Upper lobe of left lung (tissue), 6 donors: ENCODE results near the gene FBXO34. TPM values are rescaled to one million over a fixed set of nuclear protein-coding genes. Genes with fewer than 3 reads are reported as not detected.
"Not testable (repeated sequence)": the region's sequence is repeated elsewhere in the genome, so short reads cannot be mapped to it uniquely, and the experiment has no call there.

Source experiments
- ATAC-seq, 2 donors: fragments of 200-7000 bp; cut with Tn5 transposase; one replicate each; pipeline ENCODE4 v1.9.1; 2022; ENCODE audit warnings: mild to moderate bottlenecking in 2 of 2, moderate library complexity in 2 of 2; ENCODE audit not compliant: low FRiP score in 2 of 2
- DNase-seq, 2 donors: peaks; one replicate each; pipeline ENCODE4 v3.0.0-alpha.2; 2019 to 2020
- H3K27ac ChIP-seq, 4 donors: fragments of 200-600 bp; sonication (generic); one replicate each; pipeline ENCODE4 v1.5.1; 2016 to 2019
- H3K27me3 ChIP-seq, 4 donors: fragments of 200-600 bp; sonication (generic); one replicate each; pipeline ENCODE4 v1.5.1; 2017 to 2019
- H3K36me3 ChIP-seq, 4 donors: fragments of 200-600 bp; sonication (generic); one replicate each; pipeline ENCODE4 v1.5.1; 2016 to 2019
- H3K4me1 ChIP-seq, 4 donors: fragments of 200-600 bp; sonication (generic); one replicate each; pipeline ENCODE4 v1.5.1; 2018 to 2019
- H3K4me3 ChIP-seq, 4 donors: fragments of 200-600 bp; sonication (generic); one replicate each; pipeline ENCODE4 v1.5.1; 2017 to 2019; ENCODE audit warnings: mild to moderate bottlenecking in 2 of 4, moderate library complexity in 1 of 4
- H3K9me3 ChIP-seq, 4 donors: fragments of 200-600 bp; sonication (generic); one replicate each; pipeline ENCODE4 v1.5.1; 2018 to 2019
- CTCF ChIP-seq, 6 experiments: fragments of 450-650 bp in 4 of 6; fragments of 200-600 bp in 2 of 6; sonication (generic) in 2 of 6; IDR thresholded peaks; one replicate each; pipeline ENCODE4 v1.5.1; 2016 to 2019; ENCODE audit warnings: antibody characterized with exemption in 6 of 6
- EP300 ChIP-seq, 4 donors: sonication (generic); formaldehyde crosslinking; IDR thresholded peaks; one replicate each; pipeline ENCODE4 v1.5.1; 2017; ENCODE audit warnings: antibody characterized with exemption in 4 of 4, control low read depth in 2 of 4
- POLR2A ChIP-seq, 4 donors: fragments of 450-650 bp; IDR thresholded peaks; one replicate each; pipeline ENCODE4 v1.5.1; 2016 to 2017; ENCODE audit warnings: antibody characterized with exemption in 4 of 4, mild to moderate bottlenecking in 2 of 4
- POLR2AphosphoS5 ChIP-seq, 2 donors: sonication (generic); formaldehyde crosslinking; IDR thresholded peaks; one replicate each; pipeline ENCODE4 v1.5.1; 2017; ENCODE audit warnings: antibody characterized with exemption in 2 of 2
- WGBS, 2 donors: methylation state at CpG; one replicate each; pipeline ENCODE4 v1.1.5; 2017 to 2018; 5-methylcytosine and 5-hydroxymethylcytosine counted together
- total RNA-seq, 6 donors: library from RNA; depleted of rRNA in 4 of 6; stranded (reverse); fragments of >200 nt in 4 of 6; gene quantifications; one replicate each; pipeline versions ENCODE4 v1.1.0 to v1.2.1, GENCODE V29; 2016 to 2021
- donor health status: DM: no; HTN: no; CAD: no; lungs with moderate emphysema.
- donor health status: DM: no; HTN: yes; CAD: no; lungs with severe emphysema.

Gene FBXO34
- total RNA-seq, 6 donors from 2014 or later: 19.9 to 52.1 (median 34.0) TPM

- Histone ChIP-seq H3K4me3 (no peak overlapping the region), H3K27me3 (no peaks in the 10 kb centered on the region), H3K36me3 (peaks cover 5 to 58% (median 21%) of the 10 kb centered on the region in 4 donors), H3K9me3 (no peaks in the 10 kb centered on the region), H3K4me1 (no peaks in the 10 kb centered on the region), H3K27ac (no peak overlapping the region)
- ATAC-seq (no peak), DNase-seq (no peak)
- TF ChIP-seq POLR2A (IDR thresholded peaks at IDR 0.05): no peak
- no peak for TF ChIP-seq EP300 (IDR thresholded peaks at IDR 0.05)
- no peak for TF ChIP-seq CTCF (IDR thresholded peaks at IDR 0.05)
- TF ChIP-seq POLR2AphosphoS5 (IDR thresholded peaks at IDR 0.05): no peak
- WGBS, 2 donors: 94% methylated on average over 4 of the region's 4 CpGs
Measured at GRCh38 chr14:55374771-55375170, 103.5 kb downstream of the FBXO34 start.

- WGBS, 2 donors: 91 to 94% methylated on average over 5 of the region's 5 CpGs
- no peak for TF ChIP-seq POLR2AphosphoS5 (IDR thresholded peaks at IDR 0.05)
- no peak for TF ChIP-seq CTCF (IDR thresholded peaks at IDR 0.05)
- TF ChIP-seq EP300 (IDR thresholded peaks at IDR 0.05): no peak
- DNase-seq (no peak), ATAC-seq (no peak)
- H3K36me3 ChIP-seq: peaks cover 8 to 75% (median 34%) of the 10 kb centered on the region in 4 donors
- no peaks in the 10 kb centered on the region for H3K4me1 ChIP-seq
- no peaks in the 10 kb centered on the region for H3K27me3 ChIP-seq
- H3K4me3 ChIP-seq: no peak overlapping the region
- H3K9me3 ChIP-seq: no peaks in the 10 kb centered on the region
- no peak overlapping the region for H3K27ac ChIP-seq
Measured at GRCh38 chr14:55377236-55377635, 106.0 kb downstream of the FBXO34 start.

- no peak for TF ChIP-seq POLR2AphosphoS5 (IDR thresholded peaks at IDR 0.05)
- no peak for TF ChIP-seq CTCF (IDR thresholded peaks at IDR 0.05)
- TF ChIP-seq EP300 (IDR thresholded peaks at IDR 0.05): no peak
- no peak for TF ChIP-seq POLR2A (IDR thresholded peaks at IDR 0.05)
- Histone ChIP-seq H3K27ac (no peak overlapping the region), H3K4me1 (no peaks in the 10 kb centered on the region), H3K27me3 (no peaks in the 10 kb centered on the region), H3K36me3 (peaks cover 8 to 85% (median 46%) of the 10 kb centered on the region in 4 donors), H3K4me3 (no peak overlapping the region), H3K9me3 (no peaks in the 10 kb centered on the region)
- no peak for DNase-seq
- 88 to 89% methylated on average over 5 of the region's 5 CpGs for WGBS, 2 donors
- no peak for ATAC-seq
Measured at GRCh38 chr14:55381040-55381439, 109.8 kb downstream of the FBXO34 start.

- H3K27me3 ChIP-seq: no peaks in the 10 kb centered on the region
- 90 to 92% methylated on average over 2 of the region's 2 CpGs for WGBS, 2 donors
- no peaks in the 10 kb centered on the region for H3K4me1 ChIP-seq
- DNase-seq (no peak), ATAC-seq (no peak)
- H3K4me3 ChIP-seq: no peak overlapping the region
- TF ChIP-seq EP300 (IDR thresholded peaks at IDR 0.05): no peak
- TF ChIP-seq CTCF (IDR thresholded peaks at IDR 0.05): no peak
- no peak for TF ChIP-seq POLR2AphosphoS5 (IDR thresholded peaks at IDR 0.05)
- no peak for TF ChIP-seq POLR2A (IDR thresholded peaks at IDR 0.05)
- no peaks in the 10 kb centered on the region for H3K9me3 ChIP-seq
- H3K36me3 ChIP-seq: peaks cover 8 to 80% (median 42%) of the 10 kb centered on the region in 4 donors
- no peak overlapping the region for H3K27ac ChIP-seq
Measured at GRCh38 chr14:55381561-55381960, 110.3 kb downstream of the FBXO34 start.

GRCh38 chr14:55382483-55382882, 111.3 kb downstream of the FBXO34 start:
- 86 to 87% methylated on average over 4 of the region's 4 CpGs for WGBS, 2 donors
- no peaks in the 10 kb centered on the region for H3K27me3 ChIP-seq
- no peak for TF ChIP-seq CTCF (IDR thresholded peaks at IDR 0.05)
- no peak for TF ChIP-seq POLR2AphosphoS5 (IDR thresholded peaks at IDR 0.05)
- no peak for TF ChIP-seq EP300 (IDR thresholded peaks at IDR 0.05)
- TF ChIP-seq POLR2A (IDR thresholded peaks at IDR 0.05): no peak
- DNase-seq: no peak
- no peak for ATAC-seq
- H3K4me1 ChIP-seq: no peaks in the 10 kb centered on the region
- peaks cover 8 to 71% (median 39%) of the 10 kb centered on the region in 4 donors for H3K36me3 ChIP-seq
- H3K4me3 ChIP-seq: no peak overlapping the region
- H3K27ac ChIP-seq: no peak overlapping the region
- H3K9me3 ChIP-seq: no peaks in the 10 kb centered on the region

- H3K27me3 ChIP-seq, H3K4me1 ChIP-seq, ATAC-seq, H3K9me3 ChIP-seq, H3K4me3 ChIP-seq, H3K27ac ChIP-seq: not testable (repeated sequence)
- peaks cover 8 to 66% (median 39%) of the 10 kb centered on the region in 4 donors for H3K36me3 ChIP-seq
- DNase-seq: peak in 1 of 2 donors; percentile 23
- whole genome bisulfite sequencing, 2 donors: 81 to 85% methylated on average over 10 of the region's 10 CpGs
Measured at GRCh38 chr14:55383056-55383466, 111.8 kb downstream of the FBXO34 start.
